HG03469 (cell line): ENCODE results near the gene COA8.

ENCODE experiments used
- ATAC-seq: cut with Tn5 transposase; IDR thresholded peaks from one replicate; pipeline ENCODE4 v1.9.1; 2021; ENCODE audit warnings: mild to moderate bottlenecking, moderate library complexity, moderate number of reproducible peaks; ENCODE audit not compliant: unreplicated experiment

Gene COA8

GRCh38 chr14:103616635-103617300, 54.0 kb downstream of the COA8 start:
- no peak for ATAC-seq

GRCh38 chr14:103619057-103619456, 56.3 kb downstream of the COA8 start:
- ATAC-seq = no peak

- ATAC-seq = no peak
Observed at GRCh38 chr14:103621860-103622259, 59.1 kb downstream of the COA8 start.

GRCh38 chr14:103623308-103623707, 60.5 kb downstream of the COA8 start:
- ATAC-seq = no peak

GRCh38 chr14:103623883-103624482, 61.2 kb downstream of the COA8 start:
- ATAC-seq = no peak

GRCh38 chr14:103624860-103625259, 62.1 kb downstream of the COA8 start:
- no peak for ATAC-seq

GRCh38 chr14:103625356-103626095, 62.8 kb downstream of the COA8 start:
- ATAC-seq = no peak

- ATAC-seq = no peak
Observed at GRCh38 chr14:103626146-103626850, 63.5 kb downstream of the COA8 start.

- ATAC-seq = no peak
Observed at GRCh38 chr14:103627073-103628025, 64.6 kb downstream of the COA8 start.

GRCh38 chr14:103628221-103628683, 65.5 kb downstream of the COA8 start:
- no peak for ATAC-seq

GRCh38 chr14:103628684-103629502, 66.1 kb downstream of the COA8 start, which contains the start of gene KLC1:
TSS of gene KLC1 (plus strand) at chr14:103629211. CDS start at chr14:103654565, 25,354 bp downstream.
- peak; percentile 33 for ATAC-seq

GRCh38 chr14:103629503-103630121, 66.9 kb downstream of the COA8 start:
- no peak for ATAC-seq

- no peak for ATAC-seq
Observed at GRCh38 chr14:103630364-103631108, 67.8 kb downstream of the COA8 start.

- ATAC-seq = no peak
Observed at GRCh38 chr14:103633391-103633790, 70.6 kb downstream of the COA8 start.

- ATAC-seq = no peak
Observed at GRCh38 chr14:103634156-103634555, 71.4 kb downstream of the COA8 start.

GRCh38 chr14:103638594-103638993, 75.8 kb downstream of the COA8 start:
- ATAC-seq = no peak
